GOT3 (cell line): ENCODE measurements around the gene BCAS3.
"Not testable (repeated sequence)": the region's sequence is repeated elsewhere in the genome, so short reads cannot be mapped to it uniquely, and the experiment has no call there.

ENCODE experiments used
- DNase-seq: peaks from one replicate; lab custom pipeline; 2025; ENCODE audit warnings: mixed read lengths; lab: John Stamatoyannopoulos, UW

Gene BCAS3

DNA sequence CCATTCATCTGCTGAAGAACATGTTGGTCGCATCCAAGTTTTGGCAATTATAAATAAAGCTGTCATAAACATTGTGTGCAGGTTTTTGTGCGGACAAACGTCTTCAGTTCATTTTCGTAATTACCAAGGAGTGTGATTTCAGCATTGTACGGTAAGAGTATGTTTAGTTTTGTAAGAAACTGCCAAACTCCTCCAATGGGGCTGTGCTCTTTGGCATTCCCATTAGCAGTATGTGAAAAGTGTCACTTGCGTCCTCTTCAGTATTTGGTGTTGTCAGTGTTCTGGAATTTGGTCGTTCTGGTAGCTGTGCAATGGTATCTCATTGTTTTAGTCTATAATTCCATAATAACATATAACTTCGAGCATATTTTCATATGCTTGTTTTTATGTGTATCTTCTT is 120.9 kb downstream of the BCAS3 start:
- DNase-seq, result no peak

DNA sequence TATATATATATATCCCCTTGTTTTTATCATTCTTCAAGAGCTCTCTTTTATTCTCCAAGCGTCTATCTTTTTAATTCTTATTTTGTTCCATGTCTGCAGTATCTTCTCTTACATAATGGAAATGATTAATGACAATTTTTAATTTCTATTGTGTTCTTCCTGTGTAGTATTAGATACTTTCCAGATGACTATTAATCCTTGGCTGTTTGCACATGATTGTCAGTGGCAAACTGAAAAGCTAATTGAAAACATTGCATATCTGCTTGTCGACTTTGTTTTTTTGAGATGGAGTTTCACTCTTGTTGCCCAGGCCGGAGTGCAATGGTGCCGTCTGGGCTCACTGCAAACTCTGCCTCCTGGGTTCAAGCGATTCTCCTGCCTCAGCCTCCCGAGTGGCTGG is 124.7 kb downstream of the BCAS3 start:
- no peak for DNase-seq

DNA sequence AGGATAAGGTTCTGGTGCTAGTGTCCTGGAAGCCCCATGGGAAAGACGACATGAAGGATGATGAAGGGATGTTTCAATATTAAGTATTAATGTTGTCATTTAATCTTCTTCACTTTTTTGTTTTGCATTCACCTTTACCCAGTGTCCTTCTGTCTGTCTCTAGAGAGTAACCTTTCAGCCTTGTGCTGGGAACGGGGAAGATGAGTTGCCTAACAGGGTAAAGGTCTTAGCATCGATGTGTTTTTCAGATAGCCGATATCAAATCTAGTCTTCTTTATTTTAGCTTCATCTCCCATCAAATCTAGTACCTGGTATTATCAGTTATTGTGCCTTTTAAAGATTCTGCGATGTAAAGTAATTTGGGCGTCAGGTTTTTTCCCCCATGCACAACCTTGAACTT is 125.4 kb downstream of the BCAS3 start:
- DNase-seq, result no peak

DNA sequence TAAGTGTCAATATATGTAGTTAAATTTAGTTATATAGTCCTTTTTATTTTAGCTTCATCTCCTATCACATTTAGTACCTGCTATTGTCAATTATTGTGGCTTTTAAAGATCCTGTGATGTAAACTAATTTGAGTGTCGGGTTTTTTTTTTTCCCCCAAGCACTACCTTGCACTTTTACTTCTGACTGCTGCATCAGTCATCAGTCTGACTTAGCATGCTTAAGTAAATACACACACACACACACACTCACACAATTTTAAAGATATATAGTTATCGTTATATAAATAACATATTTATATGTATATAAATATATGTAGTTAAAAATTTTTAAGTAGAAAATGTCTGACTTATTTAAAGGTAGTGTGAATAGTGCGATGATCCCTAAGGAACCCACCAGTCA is 127.2 kb downstream of the BCAS3 start:
- DNase-seq, result no peak

DNA sequence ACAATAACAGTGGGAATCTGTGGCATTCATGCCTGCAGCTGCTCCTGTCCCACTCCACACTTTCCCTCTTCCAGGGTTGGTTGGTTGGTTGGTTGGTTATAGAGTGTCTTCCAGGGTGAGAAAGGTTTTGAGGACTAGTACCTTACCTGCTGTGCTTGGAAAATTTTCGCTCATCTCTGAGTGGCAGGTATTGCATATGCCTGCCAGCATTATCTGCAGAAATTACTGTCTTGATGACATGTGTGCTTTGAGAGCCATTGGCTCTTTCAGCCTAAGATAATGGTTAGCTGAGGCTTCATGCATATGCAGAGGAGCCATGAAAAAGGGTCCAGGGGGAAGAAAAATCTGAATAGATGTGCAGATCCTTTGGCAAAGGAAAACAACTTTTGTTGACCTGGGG is 131.8 kb downstream of the BCAS3 start:
- DNase-seq, result no peak

DNA sequence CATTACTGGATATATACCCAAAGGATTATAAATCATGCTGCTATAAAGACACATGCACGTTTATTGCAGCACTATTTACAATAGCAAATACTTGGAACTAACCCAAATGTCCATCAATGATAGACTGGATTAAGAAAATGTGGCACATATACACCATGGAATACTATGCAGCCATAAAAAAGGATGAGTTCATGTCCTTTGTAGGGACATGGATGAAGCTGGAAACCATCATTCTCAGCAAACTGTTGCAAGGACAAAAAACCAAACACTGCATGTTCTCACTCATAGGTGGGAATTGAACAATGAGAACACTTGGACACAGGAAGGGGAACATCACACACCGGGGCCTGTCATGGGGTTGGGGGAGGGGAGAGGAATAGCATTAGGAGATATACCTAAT is 137.3 kb downstream of the BCAS3 start:
- not testable (repeated sequence) for DNase-seq

DNA sequence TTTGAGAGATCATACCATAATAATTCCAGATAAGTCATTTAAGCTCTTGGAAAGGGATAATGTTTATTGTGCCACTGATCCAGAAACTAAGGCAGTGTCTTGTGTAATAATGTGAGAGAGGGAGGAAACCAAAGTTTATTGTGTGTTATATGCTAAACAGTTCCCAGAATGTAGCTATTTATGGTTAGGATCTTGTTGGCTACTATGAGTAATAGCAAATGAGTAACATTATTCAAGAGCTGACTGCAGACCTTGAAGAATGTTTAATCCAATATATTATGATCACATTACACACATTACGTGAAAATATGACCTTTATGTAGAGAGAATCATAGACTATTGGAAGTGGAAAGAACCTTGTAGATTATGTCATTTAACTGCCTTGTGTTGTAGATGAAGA is 139.5 kb downstream of the BCAS3 start:
- no peak for DNase-seq

DNA sequence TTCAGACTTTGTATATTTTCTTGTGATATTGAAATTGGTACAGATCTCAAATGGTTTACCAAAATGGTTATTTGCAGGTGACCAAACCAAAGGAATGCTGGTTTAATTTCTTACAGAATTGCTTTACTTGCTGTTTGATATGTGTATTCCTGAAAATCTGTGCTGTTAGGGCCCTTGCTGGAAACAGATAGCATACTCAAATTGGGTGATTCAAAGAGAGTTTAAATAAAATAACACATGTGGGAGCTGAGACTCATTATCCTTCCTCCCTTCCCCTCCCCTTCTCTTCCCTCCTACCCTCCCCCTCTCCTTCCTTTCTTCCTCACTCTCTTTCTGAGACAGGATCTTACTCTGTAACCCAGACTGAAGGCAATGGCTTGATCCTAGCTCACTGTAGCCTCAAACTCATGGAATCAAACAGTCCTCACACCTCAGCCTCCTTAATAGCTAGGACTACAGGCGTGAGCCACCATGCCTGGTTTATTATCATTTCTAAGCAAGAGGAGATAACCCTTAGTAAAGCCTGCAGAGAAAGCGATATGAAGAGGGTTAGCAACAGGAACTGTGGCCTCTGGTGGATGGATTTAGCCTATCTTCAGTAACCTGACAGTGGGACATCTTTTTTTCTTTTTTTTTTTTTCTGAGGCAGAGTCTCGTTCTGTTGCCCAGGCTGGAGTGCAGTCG is 141.9 kb downstream of the BCAS3 start:
- DNase-seq, result no peak

DNA sequence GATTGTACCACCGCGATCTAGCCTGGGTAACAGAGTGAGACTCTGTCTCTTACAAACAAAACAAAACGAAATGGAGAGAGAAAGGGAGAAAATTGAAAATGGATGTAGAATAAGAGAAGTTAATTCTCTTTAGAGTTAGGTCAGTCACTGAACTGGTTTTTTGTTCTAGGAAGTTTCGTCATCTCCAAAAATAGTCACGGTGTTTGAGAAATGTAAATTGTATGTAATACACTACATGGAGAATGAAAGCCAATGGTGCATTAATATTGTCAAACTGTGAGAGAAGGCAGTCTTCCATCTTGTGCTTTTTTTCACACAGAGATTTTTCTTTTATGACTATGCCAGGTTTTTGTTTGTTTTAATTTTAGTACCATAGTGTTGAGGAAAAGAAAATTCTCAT is 145.9 kb downstream of the BCAS3 start:
- DNase-seq, result no peak

DNA sequence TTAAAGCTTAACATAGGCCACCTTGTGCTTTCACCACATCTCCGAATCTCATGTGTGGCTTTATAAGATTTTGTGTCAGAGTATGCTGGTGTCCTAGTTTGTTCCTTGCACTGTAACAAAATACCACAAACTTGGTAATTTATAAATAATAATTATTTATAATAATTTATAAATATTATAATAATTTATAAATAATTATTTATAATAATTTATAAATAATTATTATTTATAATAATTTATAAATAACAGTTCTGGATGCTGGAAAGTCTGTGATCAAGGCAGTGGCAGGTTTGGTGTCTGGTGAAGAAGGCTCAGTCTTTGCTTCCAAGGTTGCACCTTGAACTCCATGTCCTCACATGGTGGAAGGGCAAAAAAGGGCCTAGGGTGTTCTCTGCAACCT is 147.7 kb downstream of the BCAS3 start:
- DNase-seq, result no peak

DNA sequence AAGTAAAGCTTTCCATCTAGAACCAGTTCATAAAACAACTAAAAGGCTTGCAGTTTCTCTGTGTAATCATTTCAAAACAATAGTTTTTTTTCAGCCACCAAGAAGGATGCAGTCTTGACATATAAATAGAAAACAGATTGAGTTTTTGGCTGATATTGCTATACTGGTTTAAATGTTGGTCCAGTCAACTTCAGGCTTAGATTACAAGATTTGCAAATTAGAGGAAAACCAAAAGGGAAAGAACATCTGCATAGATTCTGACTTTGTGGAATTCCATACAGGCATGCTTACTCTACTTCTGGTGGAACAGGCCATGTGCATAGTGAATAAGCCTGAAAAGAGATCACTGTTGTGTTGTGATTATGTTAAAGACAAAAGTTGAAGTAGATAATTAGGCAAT is 150.3 kb downstream of the BCAS3 start:
- no peak for DNase-seq

DNA sequence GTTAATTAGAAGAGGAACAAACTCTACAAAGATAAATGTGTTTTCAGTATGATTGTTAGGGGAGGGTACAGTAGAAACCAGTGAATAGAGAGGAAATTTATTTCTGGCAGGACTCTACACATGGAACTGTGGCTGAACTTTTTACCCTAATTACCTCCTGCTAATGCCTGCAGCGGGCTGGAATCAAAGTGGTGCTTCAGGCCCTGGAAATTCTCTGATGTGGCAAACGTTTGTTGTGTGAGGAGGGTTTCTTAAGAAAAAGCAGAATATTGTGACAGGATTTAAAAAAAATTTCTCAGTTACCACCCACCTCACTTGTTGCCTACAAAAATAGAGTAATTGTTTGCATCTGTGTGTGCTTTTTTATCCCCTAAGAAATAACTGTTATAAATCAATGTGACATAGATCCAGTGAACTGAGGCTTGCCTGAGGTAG is 154.5 kb downstream of the BCAS3 start:
- DNase-seq, result no peak

DNA sequence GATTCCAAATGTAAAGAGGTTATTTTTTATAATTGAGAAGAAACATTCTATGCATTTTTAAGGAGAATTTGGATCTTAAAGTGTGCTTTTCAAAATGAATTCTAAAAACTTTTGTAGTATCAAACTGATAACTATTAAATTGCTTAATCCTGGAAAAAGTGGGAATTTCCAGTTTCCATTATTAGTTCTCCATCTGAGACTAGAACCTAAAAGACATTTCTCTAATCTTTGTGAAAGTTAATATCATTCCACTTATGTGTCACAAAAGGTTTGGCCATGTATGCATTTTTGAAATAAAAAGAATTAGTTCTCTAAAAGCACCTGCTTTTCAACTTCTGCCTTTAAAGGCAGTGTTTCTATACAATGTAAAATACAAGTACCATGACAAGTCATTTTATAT is 155.0 kb downstream of the BCAS3 start:
- DNase-seq, result no peak

DNA sequence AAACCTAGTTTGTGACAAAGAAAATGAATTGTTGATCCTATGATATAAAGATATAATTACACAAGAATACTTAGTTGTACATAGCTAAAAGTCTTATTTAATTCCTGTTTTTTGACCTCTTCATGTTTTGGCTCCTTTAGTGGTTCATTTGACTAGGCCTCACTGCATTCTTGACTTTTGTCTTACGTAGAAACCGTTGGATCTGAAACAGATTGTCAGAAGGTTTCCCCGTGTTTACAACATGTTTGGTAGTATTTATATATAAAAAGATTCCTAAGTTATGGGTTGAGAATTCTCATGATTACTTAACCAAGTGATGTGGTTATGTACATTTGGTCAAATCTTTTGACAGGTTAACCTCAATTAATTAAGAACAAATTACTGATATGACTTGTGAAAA is 162.8 kb downstream of the BCAS3 start:
- no peak for DNase-seq

DNA sequence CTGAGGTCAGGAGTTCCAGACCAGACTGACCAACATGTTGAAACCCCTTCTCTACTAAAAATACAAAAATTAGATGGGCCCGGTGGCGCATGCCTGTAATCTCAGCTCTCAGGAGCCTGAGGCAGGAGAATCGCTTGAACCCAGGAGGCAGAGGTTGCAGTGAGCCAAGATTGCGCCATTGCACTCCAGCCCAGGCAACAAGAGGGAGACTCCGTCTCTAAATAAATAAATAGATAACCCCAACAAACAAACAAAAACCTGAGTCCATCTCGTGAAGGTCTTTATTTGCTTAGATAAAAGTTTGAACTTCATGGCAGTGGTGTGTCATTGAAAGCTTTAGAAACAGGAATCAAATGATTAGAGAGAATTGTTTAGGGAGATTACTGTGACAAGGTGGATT is 167.4 kb downstream of the BCAS3 start:
- DNase-seq, result no peak

DNA sequence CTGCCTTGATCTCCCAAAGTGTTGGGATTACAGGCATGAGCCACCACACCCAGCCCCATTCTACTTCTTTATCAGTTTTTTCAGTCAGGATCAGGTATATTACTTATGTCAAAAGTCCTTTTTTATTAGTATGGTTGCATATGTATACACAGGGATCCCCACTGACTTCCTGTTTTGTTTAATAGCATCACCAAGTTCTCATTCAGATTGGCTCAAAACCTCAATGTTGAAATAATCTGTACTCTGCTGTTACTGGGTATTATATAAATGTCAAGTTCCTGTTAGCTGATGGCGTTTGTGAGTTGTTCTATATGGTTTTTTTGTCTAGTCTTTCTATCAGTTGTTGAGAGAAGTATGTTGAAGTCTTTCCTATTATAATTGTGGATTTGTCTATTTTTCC is 168.5 kb downstream of the BCAS3 start:
- DNase-seq, result no peak

DNA sequence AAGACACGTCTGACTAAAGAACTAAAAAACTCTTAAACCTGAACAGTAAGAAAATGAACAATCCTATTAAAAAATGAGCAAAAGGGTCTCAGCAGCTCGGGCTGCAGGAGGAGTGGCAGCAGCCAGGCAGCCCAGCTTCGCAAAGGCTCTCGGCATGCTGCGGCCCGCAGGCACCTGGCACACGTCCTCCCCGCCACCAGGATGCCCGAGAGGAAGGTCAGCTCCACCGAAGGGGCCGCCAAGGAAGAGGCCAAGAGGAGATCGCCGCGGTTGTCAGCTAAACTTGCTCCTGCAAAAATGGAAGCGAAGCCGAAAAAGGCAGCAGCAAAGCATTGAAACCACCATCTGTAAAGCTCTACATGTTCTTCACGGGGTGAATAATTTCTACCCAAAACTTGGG is 173.5 kb downstream of the BCAS3 start:
- no peak for DNase-seq

DNA sequence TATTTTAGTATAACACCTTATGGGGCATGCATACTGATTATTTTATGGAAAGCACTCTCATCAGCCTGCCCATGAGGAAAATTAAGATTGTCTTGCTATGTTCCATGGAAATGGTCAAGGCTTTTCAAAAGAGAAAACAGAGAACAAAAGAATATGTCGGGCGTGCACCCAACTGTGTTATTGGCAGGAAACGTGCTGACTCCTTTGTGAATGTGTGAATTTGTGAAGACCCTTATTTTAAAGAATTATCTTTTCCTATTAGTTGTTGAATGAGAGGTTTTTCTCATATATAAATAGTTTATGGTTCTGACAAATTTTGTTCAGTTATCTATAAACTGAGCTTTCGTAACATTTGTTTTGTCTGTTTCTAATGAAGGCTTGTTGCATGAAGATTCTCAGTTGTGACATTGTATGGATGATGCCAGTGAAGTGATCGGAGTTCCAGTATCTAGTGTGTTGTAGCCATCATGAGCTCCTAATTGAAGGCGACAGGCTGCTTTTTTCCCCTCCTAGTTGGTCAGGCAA is 180.0 kb downstream of the BCAS3 start:
- no peak for DNase-seq

DNA sequence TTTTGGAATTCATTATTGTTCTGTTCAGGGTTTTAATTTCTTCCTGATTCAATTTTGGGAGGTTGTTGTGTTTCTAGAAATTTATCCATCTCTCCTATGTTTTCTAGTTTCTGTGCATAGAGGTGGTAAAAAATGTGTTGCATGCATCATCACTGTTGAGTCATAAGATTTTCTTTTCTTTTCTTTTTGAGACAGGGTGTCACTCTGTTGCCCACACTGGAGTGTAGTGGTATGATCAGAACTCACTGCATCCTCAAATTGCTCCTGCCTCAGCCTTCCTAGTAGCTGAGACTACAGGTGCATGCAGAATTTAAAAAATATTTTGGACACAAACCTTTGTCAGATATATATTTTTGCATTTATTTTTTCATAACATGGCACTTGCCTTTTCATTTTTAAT is 184.8 kb downstream of the BCAS3 start:
- DNase-seq, result no peak

DNA sequence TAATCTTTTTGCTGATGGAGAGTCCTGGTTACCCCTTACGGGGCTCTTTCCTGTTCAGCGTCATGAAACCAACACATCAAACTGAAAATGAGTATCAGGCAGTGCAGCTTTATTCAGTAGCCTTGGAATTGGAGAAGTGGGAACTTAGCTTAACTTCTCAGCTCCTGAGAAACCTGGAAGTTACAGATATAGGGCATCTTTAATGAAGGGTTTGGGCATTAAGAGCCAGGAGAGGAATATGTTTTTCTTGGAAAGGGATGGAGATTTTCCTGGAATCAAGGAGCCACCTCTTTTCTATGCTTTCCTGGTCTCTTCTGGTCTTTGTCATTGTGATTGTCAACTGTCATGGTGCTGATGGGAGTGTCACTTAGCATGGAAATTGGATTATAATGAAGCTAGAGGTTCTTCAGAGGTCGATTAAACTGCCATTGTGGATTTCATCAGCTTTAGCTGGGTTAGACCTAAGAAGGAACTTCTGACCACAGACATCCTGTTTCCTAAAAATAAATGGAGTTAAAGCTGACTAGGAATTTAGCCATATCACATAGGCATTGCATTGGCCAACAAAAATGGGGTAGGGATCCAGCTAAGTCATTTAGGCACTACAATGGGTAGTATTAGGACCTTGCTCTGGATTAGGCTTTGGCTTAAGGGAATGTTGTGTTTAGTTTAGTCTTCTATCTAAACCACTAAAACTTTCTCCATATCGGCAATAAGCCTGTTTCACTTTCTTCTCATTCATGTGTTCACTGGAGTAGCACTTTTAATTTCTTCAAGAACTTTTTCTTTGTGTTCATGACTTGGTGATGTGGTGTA is 186.4 kb downstream of the BCAS3 start:
- DNase-seq, result no peak

DNA sequence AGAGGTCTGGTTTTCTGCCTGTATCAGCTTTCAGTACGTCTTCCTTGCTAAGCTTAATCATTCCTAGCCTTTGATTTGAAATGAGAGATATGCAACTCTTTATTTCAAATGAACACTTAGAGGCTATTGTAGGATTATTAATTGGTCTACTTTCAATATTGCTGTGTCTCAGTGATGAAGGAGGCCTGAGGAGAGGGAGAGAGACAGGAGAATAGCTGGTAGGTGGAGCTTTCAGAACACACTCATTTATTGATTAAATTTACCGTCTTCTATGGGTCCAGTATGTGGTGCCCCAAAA is 187.0 kb downstream of the BCAS3 start:
- DNase-seq, result no peak

DNA sequence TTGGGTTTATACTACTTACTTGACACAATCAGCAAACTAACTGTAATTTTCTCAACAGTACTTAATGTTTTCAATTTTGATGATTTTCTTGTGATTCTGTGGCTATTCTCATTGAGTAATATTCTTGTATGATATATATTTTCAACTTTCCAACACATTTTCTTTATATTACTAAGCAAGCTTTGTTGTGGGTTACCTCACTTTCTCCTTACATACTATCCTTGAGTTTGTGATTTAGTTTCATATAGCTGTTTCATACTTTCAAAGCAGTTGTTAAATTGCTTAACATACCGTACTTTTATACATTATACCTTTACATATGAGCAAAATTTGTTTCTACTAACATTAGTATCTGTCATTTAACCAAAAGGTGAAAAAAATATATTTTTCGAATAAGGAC is 197.1 kb downstream of the BCAS3 start:
- DNase-seq, result no peak

DNA sequence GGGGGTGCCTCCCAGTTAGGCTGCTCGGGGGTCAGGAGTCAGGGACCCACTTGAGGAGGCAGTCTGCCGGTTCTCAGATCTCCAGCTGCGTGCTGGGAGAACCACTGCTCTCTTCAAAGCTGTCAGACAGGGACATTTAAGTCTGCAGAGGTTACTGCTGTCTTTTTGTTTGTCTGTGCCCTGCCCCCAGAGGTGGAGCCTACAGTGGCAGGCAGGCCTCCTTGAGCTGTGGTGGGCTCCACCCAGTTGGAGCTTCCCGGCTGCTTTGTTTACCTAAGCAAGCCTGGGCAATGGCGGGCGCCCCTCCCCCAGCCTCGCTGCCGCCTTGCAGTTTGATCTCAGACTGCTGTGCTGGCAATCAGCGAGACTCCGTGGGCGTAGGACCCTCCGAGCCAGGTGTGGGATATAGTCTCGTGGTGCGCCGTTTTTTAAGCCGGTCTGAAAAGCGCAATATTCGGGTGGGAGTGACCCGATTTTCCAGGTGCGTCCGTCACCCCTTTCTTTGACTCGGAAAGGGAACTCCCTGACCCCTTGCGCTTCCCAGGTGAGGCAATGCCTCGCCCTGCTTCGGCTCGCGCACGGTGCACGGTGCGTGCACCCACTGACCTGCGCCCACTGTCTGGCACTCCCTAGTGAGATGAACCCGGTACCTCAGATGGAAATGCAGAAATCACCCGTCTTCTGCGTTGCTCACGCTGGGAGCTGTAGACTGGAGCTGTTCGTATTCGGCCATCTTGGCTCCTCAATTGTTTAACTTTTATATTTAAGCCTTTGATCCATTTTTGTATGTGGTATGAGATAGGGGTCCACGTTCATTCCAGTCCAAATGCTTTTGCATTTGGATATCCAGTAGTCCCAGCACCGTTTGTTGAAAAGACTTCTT is 209.3 kb downstream of the BCAS3 start:
- not testable (repeated sequence) for DNase-seq
